PC-3 (cell line): ENCODE data around the gene OR5A1. TPM values are rescaled to one million over a fixed set of nuclear protein-coding genes. Genes with fewer than 3 reads are reported as not detected.

Experiments
- ATAC-seq: fragments of 200-7000 bp; cut with Tn5 transposase; 2 replicates; pipeline ENCODE4 v1.9.1; 2020; ENCODE audit warnings: mild to moderate bottlenecking, moderate library complexity
- BruUV-seq: library from RNA; stranded (reverse); fragments of 400-500 nt; replicated peaks from 2 replicates; lab custom pipeline; 2021; lab: Mats Ljungman, UMichigan
- CTCF ChIA-PET: fragments of 300-600 bp; sonication (Branson Sonifier 250); formaldehyde crosslinking; loops from one replicate; lab custom pipeline; 2022; ENCODE audit warnings: antibody characterized with exemption; lab: Charles Lee
- POLR2A ChIA-PET: fragments of 300-600 bp; sonication (Branson Sonifier 250); formaldehyde crosslinking; loops from one replicate; lab custom pipeline; 2022; ENCODE audit warnings: antibody characterized with exemption; ENCODE audit not compliant: unreplicated experiment; lab: Charles Lee
- DNase-seq: peaks from one replicate; pipeline ENCODE4 v3.0.0-alpha.2; 2015
- H2AFZ ChIP-seq: fragments of 300-600 bp; sonication (generic); 2 replicates; pipeline ENCODE4 v1.6.0; 2016; ENCODE audit warnings: antibody characterized with exemption, low read length
- H3F3A ChIP-seq: fragments of 300-600 bp; sonication (generic); one replicate; pipeline ENCODE4 v1.6.0; 2017; ENCODE audit warnings: antibody characterized with exemption, low read length, control low read depth, mild to moderate bottlenecking; ENCODE audit not compliant: unreplicated experiment
- H3K27ac ChIP-seq: fragments of 300-600 bp; sonication (generic); 2 replicates; pipeline ENCODE4 v1.5.1; 2016; ENCODE audit warnings: mild to moderate bottlenecking, low read length
- H3K27me3 ChIP-seq: fragments of 300-600 bp; sonication (generic); 2 replicates; pipeline ENCODE4 v1.6.1; 2016; ENCODE audit warnings: low read length, mixed read lengths
- H3K36me3 ChIP-seq: fragments of 300-600 bp; sonication (generic); 2 replicates; pipeline ENCODE4 v1.6.1; 2016; ENCODE audit warnings: low read depth, mixed run types, low read length, mixed read lengths
- H3K4me1 ChIP-seq: fragments of 300-600 bp; sonication (generic); 2 replicates; pipeline ENCODE4 v1.5.1; 2016; ENCODE audit warnings: low read length; ENCODE audit not compliant: insufficient read depth
- H3K4me2 ChIP-seq: fragments of 300-600 bp; sonication (generic); 2 replicates; pipeline ENCODE4 v1.6.0; 2016; ENCODE audit warnings: low read length
- H3K4me3 ChIP-seq: fragments of 300-600 bp; sonication (generic); 2 replicates; pipeline ENCODE4 v1.5.1; 2016; ENCODE audit warnings: mild to moderate bottlenecking, low read length, mixed read lengths
- H3K79me2 ChIP-seq: fragments of 300-600 bp; sonication (generic); 2 replicates; pipeline ENCODE4 v1.6.1; 2017; ENCODE audit warnings: low read length, mixed read lengths
- H3K9ac ChIP-seq: fragments of 300-600 bp; sonication (generic); 2 replicates; pipeline ENCODE4 v1.6.0; 2016; ENCODE audit warnings: mild to moderate bottlenecking, low read length
- H3K9me2 ChIP-seq: fragments of 300-600 bp; sonication (generic); replicated peaks from 2 replicates; pipeline ENCODE4 v1.6.1; 2016; ENCODE audit warnings: mixed run types, low read length, mixed read lengths
- H3K9me3 ChIP-seq: fragments of 300-600 bp; sonication (generic); 2 replicates; pipeline ENCODE4 v1.6.1; 2016; ENCODE audit warnings: low read length, mixed read lengths
- H4K20me1 ChIP-seq: fragments of 300-600 bp; sonication (generic); 2 replicates; pipeline ENCODE4 v1.6.1; 2016; ENCODE audit warnings: low read length, mixed read lengths
- EZH2 ChIP-seq: fragments of 300-600 bp; sonication (generic); IDR thresholded peaks from one replicate; pipeline ENCODE4 v1.6.1; 2017; ENCODE audit warnings: antibody characterized with exemption, mild to moderate bottlenecking, low read length; ENCODE audit not compliant: unreplicated experiment
- EZH2phosphoT487 ChIP-seq: fragments of 300-600 bp; sonication (generic); IDR thresholded peaks from 2 replicates; pipeline ENCODE4 v1.6.1; 2018; ENCODE audit warnings: mild to moderate bottlenecking, antibody characterized with exemption, low read length, borderline replicate concordance
- intact Hi-C: fragments of 100-400 bp; cut with micrococcal nuclease; formaldehyde crosslinking; loops from 2 replicates; pipeline ENCODE4 v1.9.0; 2023
- total RNA-seq: library from RNA; depleted of rRNA; stranded (reverse); fragments of >200 nt; gene quantifications from 2 replicates; pipeline ENCODE4 v1.2.3, GENCODE V29; 2014
- TF ChIP-seq, protein P1 (sequence below): fragments of 300-600 bp; sonication (generic); conservative IDR thresholded peaks from 2 replicates; pipeline ENCODE4 v1.5.1; 2017; ENCODE audit warnings: antibody characterized with exemption, low read depth, mild to moderate bottlenecking, low read length

OR5A1 gene
- total RNA-seq, 1 experiment from 2014 or later = not detected

DNA sequence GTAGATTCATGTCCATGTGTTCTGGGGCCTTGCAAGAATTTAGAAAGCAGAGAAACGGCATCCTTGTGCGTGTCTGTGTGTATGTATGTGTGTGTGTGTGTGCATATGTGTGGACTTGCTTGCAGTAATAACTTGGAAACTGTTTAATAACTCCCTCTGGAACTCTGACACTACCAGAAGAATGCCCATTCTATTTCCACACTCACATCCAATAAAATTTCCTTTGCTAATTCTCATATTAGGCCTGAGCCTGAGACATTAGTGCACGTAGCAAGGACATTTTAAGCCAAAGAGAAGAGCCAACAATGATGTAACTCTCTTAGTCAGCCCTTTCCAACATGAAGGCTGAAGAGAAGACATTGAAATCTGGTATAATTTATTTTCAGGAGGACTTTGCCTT is 23.6 kb downstream of the OR5A1 start:
- TF ChIP-seq EZH2phosphoT487 = no peak
- TF ChIP-seq, protein P1, sequence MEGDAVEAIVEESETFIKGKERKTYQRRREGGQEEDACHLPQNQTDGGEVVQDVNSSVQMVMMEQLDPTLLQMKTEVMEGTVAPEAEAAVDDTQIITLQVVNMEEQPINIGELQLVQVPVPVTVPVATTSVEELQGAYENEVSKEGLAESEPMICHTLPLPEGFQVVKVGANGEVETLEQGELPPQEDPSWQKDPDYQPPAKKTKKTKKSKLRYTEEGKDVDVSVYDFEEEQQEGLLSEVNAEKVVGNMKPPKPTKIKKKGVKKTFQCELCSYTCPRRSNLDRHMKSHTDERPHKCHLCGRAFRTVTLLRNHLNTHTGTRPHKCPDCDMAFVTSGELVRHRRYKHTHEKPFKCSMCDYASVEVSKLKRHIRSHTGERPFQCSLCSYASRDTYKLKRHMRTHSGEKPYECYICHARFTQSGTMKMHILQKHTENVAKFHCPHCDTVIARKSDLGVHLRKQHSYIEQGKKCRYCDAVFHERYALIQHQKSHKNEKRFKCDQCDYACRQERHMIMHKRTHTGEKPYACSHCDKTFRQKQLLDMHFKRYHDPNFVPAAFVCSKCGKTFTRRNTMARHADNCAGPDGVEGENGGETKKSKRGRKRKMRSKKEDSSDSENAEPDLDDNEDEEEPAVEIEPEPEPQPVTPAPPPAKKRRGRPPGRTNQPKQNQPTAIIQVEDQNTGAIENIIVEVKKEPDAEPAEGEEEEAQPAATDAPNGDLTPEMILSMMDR = no peak
- no peak for TF ChIP-seq EZH2
- no peak overlapping the region for H2AFZ ChIP-seq
- ATAC-seq = no peak
- ChIA-PET POLR2A (no interaction called here), CTCF (no interaction called here)
- BruUV-seq = no TSS peak
- intact Hi-C loops = no loop called here
- H3K4me2 ChIP-seq = no peak overlapping the region
- DNase-seq = no peak
- no peaks in the 10 kb centered on the region for H3K9me3 ChIP-seq
- H3K9ac ChIP-seq = no peak overlapping the region
- H3K4me1 ChIP-seq = no peaks in the 10 kb centered on the region
- no peaks in the 10 kb centered on the region for H4K20me1 ChIP-seq
- H3K36me3 ChIP-seq = no peaks in the 10 kb centered on the region
- no peaks in the 10 kb centered on the region for H3F3A ChIP-seq
- peaks cover 53% of the 10 kb centered on the region for H3K27me3 ChIP-seq
- no peak overlapping the region for H3K4me3 ChIP-seq
- no peaks in the 10 kb centered on the region for H3K79me2 ChIP-seq
- H3K27ac ChIP-seq = no peak overlapping the region
- no peaks in the 10 kb centered on the region for H3K9me2 ChIP-seq

DNA sequence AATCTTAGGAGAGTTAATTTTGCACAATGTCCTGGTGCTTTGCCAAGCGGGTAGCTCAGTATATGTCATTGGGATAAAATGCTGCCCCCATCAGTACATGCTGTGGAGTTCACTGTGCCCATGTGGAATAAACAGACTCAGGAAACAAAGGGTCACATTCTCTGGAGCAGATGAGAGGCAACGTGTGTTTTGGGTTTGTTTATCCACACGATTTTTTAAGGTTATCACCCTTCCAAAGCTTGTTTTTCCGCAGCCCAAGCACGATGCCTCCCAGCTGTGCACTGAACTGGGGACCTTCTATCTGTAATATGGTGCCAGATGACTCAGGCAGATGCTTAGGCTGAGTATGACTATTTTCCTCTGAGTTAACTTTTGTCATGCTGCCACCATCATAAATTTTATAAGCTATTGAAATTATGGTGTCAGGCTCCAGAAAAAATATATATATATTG is 26.9 kb downstream of the OR5A1 start:
- H3K79me2 ChIP-seq = no peaks in the 10 kb centered on the region
- no peaks in the 10 kb centered on the region for H3K9me3 ChIP-seq
- ChIA-PET CTCF (no interaction called here), POLR2A (interaction anchor here (0.7 kb wide), 1 partner anchor 16 kb away, joined by 4 read pairs; no protein-coding TSS in a partner anchor)
- peak; percentile 49 for ATAC-seq
- H2AFZ ChIP-seq = no peak overlapping the region
- TF ChIP-seq, protein P1 = no peak; the same call in 1 of the 2 replicates
- TF ChIP-seq EZH2 (no peak), EZH2phosphoT487 (no peak)
- no peaks in the 10 kb centered on the region for H3K36me3 ChIP-seq
- no peaks in the 10 kb centered on the region for H3K9me2 ChIP-seq
- no peaks in the 10 kb centered on the region for H4K20me1 ChIP-seq
- BruUV-seq = no TSS peak
- DNase-seq = peak; percentile 25
- H3K4me1 ChIP-seq = no peaks in the 10 kb centered on the region
- H3K4me3 ChIP-seq = no peak overlapping the region
- H3K4me2 ChIP-seq = no peak overlapping the region
- H3K27me3 ChIP-seq = peaks cover 20% of the 10 kb centered on the region
- no peak overlapping the region for H3K9ac ChIP-seq
- no peaks in the 10 kb centered on the region for H3F3A ChIP-seq
- intact Hi-C loops = no loop called here
- no peak overlapping the region for H3K27ac ChIP-seq

DNA sequence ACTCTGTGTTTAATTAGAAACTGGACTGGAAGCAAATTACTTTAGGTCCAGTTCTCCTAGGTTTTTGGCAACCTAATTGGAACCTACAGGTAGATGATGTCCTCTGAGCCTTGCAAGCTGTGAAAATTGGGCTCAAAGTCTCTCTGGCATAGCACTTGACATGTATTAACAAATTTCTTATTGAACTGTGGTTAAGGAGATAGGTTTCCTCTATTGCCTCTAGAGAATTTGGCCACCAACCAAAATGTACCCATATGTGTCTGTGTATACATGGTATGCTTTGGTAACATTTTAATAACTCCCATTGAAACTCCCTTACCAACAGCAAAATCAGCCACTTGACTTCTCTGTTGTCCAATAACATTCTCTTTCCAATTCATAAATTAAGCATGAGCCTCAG is 36.7 kb downstream of the OR5A1 start, which contains the start of gene OR4D10:
OR4D10 (plus strand) TSS at position 301 of the 400 bp plus-strand sequence. CDS start 4,115 bp downstream, outside the sequence.
- no peak within 1 kb of the TSS for H3K4me2 ChIP-seq
- H3K79me2 ChIP-seq = no peaks in the 10 kb centered on the region
- H2AFZ ChIP-seq = no peak within 1 kb of the TSS
- H3K9ac ChIP-seq = no peak within 1 kb of the TSS
- DNase-seq (no peak), ATAC-seq (no peak)
- no peaks in the 10 kb centered on the region for H3K36me3 ChIP-seq
- H3K4me3 ChIP-seq = no peak within 1 kb of the TSS
- no peaks in the 10 kb centered on the region for H3K9me2 ChIP-seq
- no peaks in the 10 kb centered on the region for H4K20me1 ChIP-seq
- TF ChIP-seq, protein P1 = no peak
- no peak for TF ChIP-seq EZH2phosphoT487
- no peak for TF ChIP-seq EZH2
- ChIA-PET POLR2A (no interaction called here), CTCF (no interaction called here)
- no peaks in the 10 kb centered on the region for H3K9me3 ChIP-seq
- no peaks in the 10 kb centered on the region for H3K4me1 ChIP-seq
- H3K27me3 ChIP-seq = peaks cover 54% of the 10 kb centered on the region
- H3K27ac ChIP-seq = no peak within 1 kb of the TSS
- no TSS peak for BruUV-seq
- H3F3A ChIP-seq = no peaks in the 10 kb centered on the region
- intact Hi-C loops = no loop called here
